Activated naive CD8-positive, alpha-beta T cell treated with anti-CD3 and anti-CD28 coated beads for 36 hours (primary cell): Measurements from ENCODE around the gene RARS1. TPM values are rescaled to one million over a fixed set of nuclear protein-coding genes. Genes with fewer than 3 reads are reported as not detected.

Source experiments
- DNase-seq: peaks from one replicate; pipeline ENCODE4 v3.0.0; 2021
- H3K27ac Mint-ChIP-seq: one replicate; pipeline ENCODE4 v1.8.0; 2022; ENCODE audit warnings: mild to moderate bottlenecking, moderate library complexity, mixed read lengths
- H3K27me3 Mint-ChIP-seq: one replicate; pipeline ENCODE4 v1.8.0; 2022; ENCODE audit warnings: mild to moderate bottlenecking, mixed read lengths
- H3K36me3 Mint-ChIP-seq: one replicate; pipeline ENCODE4 v1.8.0; 2021; ENCODE audit warnings: mild to moderate bottlenecking, mixed read lengths
- H3K4me1 Mint-ChIP-seq: one replicate; pipeline ENCODE4 v1.8.0; 2021; ENCODE audit warnings: mixed read lengths
- H3K4me3 Mint-ChIP-seq: one replicate; pipeline ENCODE4 v1.8.0; 2022; ENCODE audit warnings: mild to moderate bottlenecking, moderate library complexity, mixed read lengths
- H3K9me3 Mint-ChIP-seq: one replicate; pipeline ENCODE4 v1.8.0; 2022; ENCODE audit warnings: mixed read lengths
- total RNA-seq, 2 experiments: library from RNA; stranded (reverse); gene quantifications; one replicate each; pipeline ENCODE4 v1.2.3, GENCODE V29; 2021

RARS1 gene
- total RNA-seq, 2 experiments from 2014 or later = 153 to 158 TPM

- DNase-seq = no peak
- H3K36me3 Mint-ChIP-seq = peaks cover 28% of the 10 kb centered on the region
- H3K4me1 Mint-ChIP-seq = peaks cover 7% of the 10 kb centered on the region
- no peaks in the 10 kb centered on the region for H3K27me3 Mint-ChIP-seq
- H3K4me3 Mint-ChIP-seq = no peak overlapping the region
- no peak overlapping the region for H3K27ac Mint-ChIP-seq
- no peaks in the 10 kb centered on the region for H3K9me3 Mint-ChIP-seq
These were observed 82.5 kb downstream of the RARS1 start for GRCh38 chr5:168568738-168569137.

Other genes with a start within 250 kb of the RARS1 start
- gene WWC1, start 194.8 kb upstream of the RARS1 start, total RNA-seq = 1 to 10 TPM; 1.5 to 2.5 TPM
- gene FBLL1, start 42.8 kb downstream of the RARS1 start, total RNA-seq = under 1 TPM in 1 of 2 experiments, not detected in 1; 0.19 TPM
- gene PANK3, start 92.9 kb downstream of the RARS1 start, total RNA-seq = 10 to 100 TPM; 59.6 to 61.7 TPM